Gastrocnemius medialis (tissue), 4 donors: ENCODE data around the gene PCDHA9. TPM values are rescaled to one million over a fixed set of nuclear protein-coding genes. Genes with fewer than 3 reads are reported as not detected.

Source experiments
- ATAC-seq, 2 donors: fragments of 150-250 bp; one replicate each; pipeline ENCODE4 v1.9.1; 2016
- DNase-seq, 2 donors: peaks; one replicate each; pipeline ENCODE4 v3.0.0-alpha.2; 2019
- H3K27ac ChIP-seq, 4 donors: fragments of 200-600 bp; sonication (generic); 1 replicate in 1 of 4; 2 replicates in 3 of 4; pipeline ENCODE4 v1.5.1; 2016 to 2018; ENCODE audit warnings: mild to moderate bottlenecking in 2 of 4, moderate library complexity in 1 of 4
- H3K27me3 ChIP-seq, 3 donors: fragments of 200-600 bp; sonication (generic) in 2 of 3; 1 replicate in 1 of 3; 2 replicates in 2 of 3; pipeline versions ENCODE4 v1.5.1 to v1.6.0; 2016 to 2019; ENCODE audit warnings: mild to moderate bottlenecking in 1 of 3, moderate library complexity in 1 of 3
- H3K36me3 ChIP-seq, 2 donors: fragments of 200-600 bp; sonication (generic) in 1 of 2; one replicate each; pipeline ENCODE4 v1.5.1; 2017 to 2018
- H3K4me1 ChIP-seq, 2 donors: fragments of 200-600 bp; sonication (generic) in 1 of 2; one replicate each; pipeline ENCODE4 v1.5.1; 2016 to 2017; ENCODE audit warnings: mild to moderate bottlenecking in 2 of 2
- H3K4me3 ChIP-seq, 4 donors: fragments of 200-600 bp; sonication (generic) in 3 of 4; 1 replicate in 1 of 4; 2 replicates in 3 of 4; pipeline ENCODE4 v1.5.1; 2016 to 2019; ENCODE audit warnings: mild to moderate bottlenecking in 2 of 4
- H3K9me3 ChIP-seq, 3 donors: fragments of 200-600 bp; sonication (generic) in 2 of 3; 1 replicate in 1 of 3; 2 replicates in 2 of 3; pipeline ENCODE4 v1.5.1; 2016 to 2019
- POLR2A ChIP-seq, 2 donors: fragments of 450-650 bp; IDR thresholded peaks; one replicate each; pipeline ENCODE4 v1.6.1; 2017; ENCODE audit warnings: antibody characterized with exemption in 2 of 2, mild to moderate bottlenecking in 2 of 2, moderate library complexity in 2 of 2
- in situ Hi-C, 4 donors: fragments of 200-750 bp; cut with MboI; loops; one replicate each; pipeline versions ENCODE4 v1.15.0 to v1.8.0; 2017; ENCODE audit warnings: low sequenced_read_pairs in 4 of 4
- intact Hi-C: fragments of 100-400 bp; cut with DNase I; formaldehyde crosslinking; loops from one replicate; pipeline ENCODE4 v1.15.1; 2023; ENCODE audit warnings: low total_unique reads
- total RNA-seq, 4 donors: library from RNA; depleted of rRNA; stranded (reverse); fragments of >200 nt; gene quantifications; one replicate each; pipeline versions ENCODE4 v1.1.0 to v1.2.3, GENCODE V29; 2016
- TF ChIP-seq, protein P1 (sequence below), 5 experiments: fragments of 450-650 bp in 3 of 5; fragments of 200-600 bp in 2 of 5; sonication (generic) in 2 of 5; IDR thresholded peaks in 4 of 5; conservative IDR thresholded peaks in 1 of 5; 1 replicate in 4 of 5; 2 replicates in 1 of 5; pipeline ENCODE4 v1.5.1; 2016 to 2019; ENCODE audit warnings: antibody characterized with exemption in 5 of 5, mild to moderate bottlenecking in 3 of 5, moderate library complexity in 3 of 5

PCDHA9 gene
- total RNA-seq, 4 donors from 2014 or later = 0.07 TPM; not detected in 2

DNA sequence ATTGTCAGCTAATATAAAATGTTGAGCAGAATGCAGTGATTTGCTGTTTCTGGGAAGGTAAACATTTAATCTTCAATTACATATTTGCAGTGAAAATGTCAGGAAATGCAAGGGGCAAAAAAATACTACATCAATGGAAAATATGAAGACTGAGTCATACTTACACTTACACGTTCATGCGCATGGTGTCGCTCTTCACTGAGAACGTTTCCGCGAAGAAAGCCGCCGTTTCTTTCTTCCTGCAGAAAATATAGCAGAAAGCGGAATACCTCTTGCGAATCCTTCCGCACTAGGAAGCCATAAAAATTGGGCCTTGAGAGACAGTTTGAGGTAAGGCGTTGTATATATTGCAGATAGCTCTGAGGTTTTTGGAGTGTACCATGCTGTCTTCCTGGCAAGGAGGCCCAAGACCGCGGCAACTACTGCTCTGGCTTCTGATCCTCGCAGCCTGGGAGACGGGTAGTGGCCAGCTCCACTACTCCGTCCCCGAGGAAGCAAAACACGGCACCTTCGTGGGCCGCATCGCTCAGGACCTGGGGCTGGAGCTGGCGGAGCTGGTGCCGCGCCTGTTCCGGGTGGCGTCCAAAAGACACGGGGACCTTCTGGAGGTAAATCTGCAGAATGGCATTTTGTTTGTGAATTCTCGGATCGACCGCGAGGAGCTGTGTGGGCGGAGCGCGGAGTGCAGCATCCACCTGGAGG, 33.9 kb downstream of the PCDHA9 start, which contains the start of gene PCDHA13:
PCDHA13 (plus strand) TSS at position 236 of the 702 bp plus-strand sequence; CDS start at position 381, 145 bp downstream.
- ATAC-seq (no peak), DNase-seq (no peak)
- Histone ChIP-seq H3K36me3 (no peaks in the 10 kb centered on the region), H3K27ac (no peak within 1 kb of the TSS), H3K9me3 (peaks cover 0 to 5% (median 0%) of the 10 kb centered on the region in 3 donors), H3K4me3 (peak within 1 kb of the TSS in 1 of 4 donors; percentile 6), H3K4me1 (no peaks in the 10 kb centered on the region), H3K27me3 (peaks cover 12 to 17% (median 14%) of the 10 kb centered on the region in 3 donors)
- TF ChIP-seq POLR2A (IDR thresholded peaks at IDR 0.05) = no peak
- TF ChIP-seq, protein P1, sequence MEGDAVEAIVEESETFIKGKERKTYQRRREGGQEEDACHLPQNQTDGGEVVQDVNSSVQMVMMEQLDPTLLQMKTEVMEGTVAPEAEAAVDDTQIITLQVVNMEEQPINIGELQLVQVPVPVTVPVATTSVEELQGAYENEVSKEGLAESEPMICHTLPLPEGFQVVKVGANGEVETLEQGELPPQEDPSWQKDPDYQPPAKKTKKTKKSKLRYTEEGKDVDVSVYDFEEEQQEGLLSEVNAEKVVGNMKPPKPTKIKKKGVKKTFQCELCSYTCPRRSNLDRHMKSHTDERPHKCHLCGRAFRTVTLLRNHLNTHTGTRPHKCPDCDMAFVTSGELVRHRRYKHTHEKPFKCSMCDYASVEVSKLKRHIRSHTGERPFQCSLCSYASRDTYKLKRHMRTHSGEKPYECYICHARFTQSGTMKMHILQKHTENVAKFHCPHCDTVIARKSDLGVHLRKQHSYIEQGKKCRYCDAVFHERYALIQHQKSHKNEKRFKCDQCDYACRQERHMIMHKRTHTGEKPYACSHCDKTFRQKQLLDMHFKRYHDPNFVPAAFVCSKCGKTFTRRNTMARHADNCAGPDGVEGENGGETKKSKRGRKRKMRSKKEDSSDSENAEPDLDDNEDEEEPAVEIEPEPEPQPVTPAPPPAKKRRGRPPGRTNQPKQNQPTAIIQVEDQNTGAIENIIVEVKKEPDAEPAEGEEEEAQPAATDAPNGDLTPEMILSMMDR (IDR thresholded peaks at IDR 0.05 in 4 of 5, conservative IDR thresholded peaks at IDR 0.05 in 1 of 5) = no peak
- in situ Hi-C loops (no loop called here), intact Hi-C loops (no loop called here)

DNA sequence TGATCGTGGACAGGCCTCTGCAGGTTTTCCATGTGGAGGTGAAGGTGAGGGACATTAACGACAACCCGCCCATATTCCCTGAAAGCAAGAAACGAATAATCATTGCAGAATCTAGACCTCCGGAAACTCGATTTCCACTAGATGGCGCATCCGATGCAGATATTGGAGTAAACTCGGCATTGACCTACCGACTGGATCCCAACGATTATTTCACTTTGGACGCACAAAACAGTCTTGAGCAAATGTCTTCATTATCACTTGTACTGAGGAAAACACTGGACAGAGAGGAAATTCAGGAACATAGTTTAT, 34.4 kb downstream of the PCDHA9 start:
- DNase-seq (no peak), ATAC-seq (no peak)
- no peak for TF ChIP-seq POLR2A (IDR thresholded peaks at IDR 0.05)
- TF ChIP-seq, protein P1 (IDR thresholded peaks at IDR 0.05 in 4 of 5, conservative IDR thresholded peaks at IDR 0.05 in 1 of 5) = no peak
- H3K4me1 ChIP-seq = no peaks in the 10 kb centered on the region
- intact Hi-C loops = no loop called here
- peaks cover 12 to 15% (median 14%) of the 10 kb centered on the region in 3 donors for H3K27me3 ChIP-seq
- no peaks in the 10 kb centered on the region for H3K36me3 ChIP-seq
- in situ Hi-C loops = no loop called here
- no peak overlapping the region for H3K27ac ChIP-seq
- H3K4me3 ChIP-seq = no peak overlapping the region
- H3K9me3 ChIP-seq = peaks cover 0 to 5% (median 0%) of the 10 kb centered on the region in 3 donors

DNA sequence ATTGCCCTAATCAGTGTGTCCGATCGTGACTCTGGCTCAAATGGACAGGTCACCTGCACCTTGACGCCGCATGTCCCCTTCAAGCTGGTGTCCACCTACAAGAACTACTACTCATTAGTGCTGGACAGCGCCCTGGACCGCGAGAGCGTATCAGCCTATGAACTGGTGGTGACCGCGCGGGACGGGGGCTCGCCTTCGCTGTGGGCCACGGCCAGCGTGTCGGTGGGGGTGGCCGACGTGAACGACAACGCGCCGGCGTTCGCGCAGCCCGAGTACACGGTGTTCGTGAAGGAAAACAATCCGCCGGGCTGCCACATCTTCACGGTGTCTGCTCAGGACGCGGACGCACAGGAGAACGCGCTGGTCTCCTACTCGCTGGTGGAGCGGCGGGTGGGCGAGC, 35.2 kb downstream of the PCDHA9 start:
- H3K27me3 ChIP-seq = peaks cover 9 to 14% (median 12%) of the 10 kb centered on the region in 3 donors
- ATAC-seq (no peak), DNase-seq (no peak)
- no peak overlapping the region for H3K27ac ChIP-seq
- no peak for TF ChIP-seq POLR2A (IDR thresholded peaks at IDR 0.05)
- TF ChIP-seq, protein P1 (IDR thresholded peaks at IDR 0.05 in 4 of 5, conservative IDR thresholded peaks at IDR 0.05 in 1 of 5) = no peak
- H3K4me3 ChIP-seq = no peak overlapping the region
- peaks cover 0 to 5% (median 0%) of the 10 kb centered on the region in 3 donors for H3K9me3 ChIP-seq
- H3K36me3 ChIP-seq = no peaks in the 10 kb centered on the region
- intact Hi-C loops = no loop called here
- H3K4me1 ChIP-seq = no peaks in the 10 kb centered on the region
- in situ Hi-C loops = no loop called here

DNA sequence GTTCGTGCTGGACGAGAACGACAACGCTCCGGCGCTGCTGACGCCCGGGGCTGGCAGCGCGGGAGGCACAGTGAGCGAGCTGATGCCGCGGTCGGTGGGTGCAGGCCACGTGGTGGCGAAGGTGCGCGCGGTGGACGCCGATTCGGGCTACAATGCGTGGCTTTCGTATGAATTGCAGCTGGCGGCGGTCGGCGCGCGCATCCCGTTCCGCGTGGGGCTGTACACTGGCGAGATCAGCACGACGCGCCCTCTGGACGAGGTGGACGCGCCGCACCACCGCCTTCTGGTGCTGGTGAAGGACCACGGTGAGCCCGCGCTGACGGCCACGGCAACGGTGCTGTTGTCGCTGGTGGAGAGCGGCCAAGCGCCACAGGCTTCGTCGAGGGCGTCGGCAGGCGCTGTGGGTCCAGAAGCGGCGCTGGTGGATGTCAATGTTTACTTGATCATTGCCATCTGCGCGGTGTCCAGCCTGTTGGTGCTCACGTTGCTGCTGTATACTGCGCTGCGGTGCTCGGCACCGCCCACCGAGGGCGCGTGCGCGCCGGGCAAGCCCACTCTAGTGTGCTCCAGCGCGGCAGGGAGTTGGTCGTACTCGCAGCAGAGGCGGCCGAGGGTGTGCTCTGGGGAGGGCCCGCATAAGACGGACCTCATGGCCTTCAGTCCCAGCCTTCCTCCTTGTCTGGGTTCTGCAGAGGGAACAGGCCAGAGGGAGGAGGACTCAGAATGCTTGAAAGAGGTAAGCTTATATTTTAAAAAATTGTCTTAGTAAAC, 35.9 kb downstream of the PCDHA9 start:
- H3K4me3 ChIP-seq = no peak overlapping the region
- H3K27ac ChIP-seq = no peak overlapping the region
- H3K36me3 ChIP-seq = no peaks in the 10 kb centered on the region
- ATAC-seq (no peak), DNase-seq (no peak)
- no peaks in the 10 kb centered on the region for H3K4me1 ChIP-seq
- intact Hi-C loops (no loop called here), in situ Hi-C loops (no loop called here)
- TF ChIP-seq, protein P1 (IDR thresholded peaks at IDR 0.05 in 4 of 5, conservative IDR thresholded peaks at IDR 0.05 in 1 of 5) = no peak
- no peak for TF ChIP-seq POLR2A (IDR thresholded peaks at IDR 0.05)
- H3K9me3 ChIP-seq = peaks cover 0 to 5% (median 0%) of the 10 kb centered on the region in 3 donors
- peaks cover 9 to 14% (median 12%) of the 10 kb centered on the region in 3 donors for H3K27me3 ChIP-seq

Other genes with a start within 250 kb of the PCDHA9 start
- gene CD14, start 215.2 kb upstream of the PCDHA9 start, total RNA-seq = 10 to 100 TPM; 12.2 to 22.9 (median 16.1) TPM
- 10 to 100 TPM in 2 of 4 donors, 1 to 10 TPM in 2; 5.1 to 15.4 (median 9.5) TPM for gene TMCO6, start 208.9 kb upstream of the PCDHA9 start, total RNA-seq
- 100 to 1,000 TPM in 2 of 4 donors, 10 to 100 TPM in 2; 86.9 to 121 (median 102) TPM for gene NDUFA2, start 200.8 kb upstream of the PCDHA9 start, total RNA-seq
- 100 to 1,000 TPM in 3 of 4 donors, 10 to 100 TPM in 1; 94.5 to 169 (median 143) TPM for gene IK, start 200.6 kb upstream of the PCDHA9 start, total RNA-seq
- 10 to 100 TPM; 10.9 to 18.7 (median 15.1) TPM for gene WDR55, start 183.5 kb upstream of the PCDHA9 start, total RNA-seq
- gene DND1, start 174.8 kb upstream of the PCDHA9 start, total RNA-seq = 1 to 10 TPM in 2 of 4 donors, under 1 TPM in 1, not detected in 1; 0.20 to 5.0 (median 1.8) TPM
- 10 to 100 TPM; 38.2 to 72.9 (median 59.4) TPM for gene HARS1, start 157.0 kb upstream of the PCDHA9 start, total RNA-seq
- 10 to 100 TPM; 25.2 to 36.0 (median 27.0) TPM for gene HARS2, start 156.9 kb upstream of the PCDHA9 start, total RNA-seq
- gene ZMAT2, start 147.9 kb upstream of the PCDHA9 start, total RNA-seq = 10 to 100 TPM; 44.2 to 56.5 (median 51.9) TPM
- not detected for gene PCDHA1, start 62.2 kb upstream of the PCDHA9 start, total RNA-seq
- under 1 TPM in 1 of 4 donors, not detected in 3; 0.12 TPM for gene PCDHA2, start 53.5 kb upstream of the PCDHA9 start, total RNA-seq
- gene PCDHA3, start 47.3 kb upstream of the PCDHA9 start, total RNA-seq = under 1 TPM in 2 of 4 donors, not detected in 2; 0.07 to 0.20 TPM
- gene PCDHA4, start 41.3 kb upstream of the PCDHA9 start, total RNA-seq = under 1 TPM in 2 of 4 donors, not detected in 2; 0.20 to 0.23 TPM
- gene PCDHA5, start 26.8 kb upstream of the PCDHA9 start, total RNA-seq = not detected
- under 1 TPM in 2 of 4 donors, not detected in 2; 0.10 to 0.19 TPM for gene PCDHA6, start 20.4 kb upstream of the PCDHA9 start, total RNA-seq
- under 1 TPM in 2 of 4 donors, not detected in 2; 0.15 to 0.24 TPM for gene PCDHA7, start 14.1 kb upstream of the PCDHA9 start, total RNA-seq
- under 1 TPM in 1 of 4 donors, not detected in 3; 0.18 TPM for gene PCDHA8, start 7.2 kb upstream of the PCDHA9 start, total RNA-seq
- gene PCDHA10, start 7.5 kb downstream of the PCDHA9 start, total RNA-seq = under 1 TPM in 3 of 4 donors, not detected in 1; 0.05 to 0.15 (median 0.07) TPM
- gene PCDHA11, start 20.6 kb downstream of the PCDHA9 start, total RNA-seq = not detected
- under 1 TPM in 1 of 4 donors, not detected in 3; 0.05 TPM for gene PCDHA12, start 26.9 kb downstream of the PCDHA9 start, total RNA-seq
- gene PCDHA13, start 33.7 kb downstream of the PCDHA9 start, total RNA-seq = not detected
- under 1 TPM in 1 of 4 donors, not detected in 3; 0.13 TPM for gene PCDHAC1, start 77.9 kb downstream of the PCDHA9 start, total RNA-seq
- gene PCDHAC2, start 118.1 kb downstream of the PCDHA9 start, total RNA-seq = under 1 TPM in 2 of 4 donors, not detected in 2; 0.03 to 0.13 TPM
- gene PCDHB1, start 203.0 kb downstream of the PCDHA9 start, total RNA-seq = not detected
- gene PCDHB2, start 246.2 kb downstream of the PCDHA9 start, total RNA-seq = 1 to 10 TPM in 2 of 4 donors, under 1 TPM in 2; 0.71 to 1.7 (median 1.2) TPM